CD14-positive monocyte (primary cell): Measurements from ENCODE around the gene MAP7D1. TPM values are rescaled to one million over a fixed set of nuclear protein-coding genes. Genes with fewer than 3 reads are reported as not detected.

ENCODE experiments used
- DNase-seq, 3 donors: peaks; one replicate each; pipeline ENCODE4 v3.0.0-alpha.2; 2011 to 2022
- H2AFZ ChIP-seq: 2 replicates; pipeline ENCODE4 v1.6.0; 2012; ENCODE audit warnings: mild to moderate bottlenecking, low read depth, low read length, inconsistent platforms; ENCODE audit not compliant: insufficient read depth, poor library complexity, severe bottlenecking
- H3K27ac ChIP-seq, 2 donors: 1 replicate in 1 of 2; 2 replicates in 1 of 2; pipeline ENCODE4 v1.5.1; 2012 to 2013; ENCODE audit warnings: low read length in 2 of 2, control low read depth in 1 of 2, inconsistent platforms in 1 of 2, low read depth in 1 of 2, mild to moderate bottlenecking in 1 of 2
- H3K27me3 ChIP-seq, 2 donors: one replicate each; pipeline versions ENCODE4 v1.6.0 to v1.6.1; 2011 to 2013; ENCODE audit warnings: low read length in 2 of 2; ENCODE audit not compliant: control insufficient read depth in 2 of 2, insufficient read depth in 2 of 2
- H3K36me3 ChIP-seq, 2 donors: replicated peaks in 1 of 2; 1 replicate in 1 of 2; 2 replicates in 1 of 2; pipeline versions ENCODE4 v1.5.1 to v1.6.1; 2012 to 2013; ENCODE audit warnings: low read length in 2 of 2, control low read depth in 1 of 2, inconsistent platforms in 1 of 2, mild to moderate bottlenecking in 1 of 2; ENCODE audit not compliant: insufficient read depth in 2 of 2, control insufficient read depth in 1 of 2
- H3K4me1 ChIP-seq, 2 donors: 1 replicate in 1 of 2; 2 replicates in 1 of 2; pipeline versions ENCODE4 v1.5.1 to v1.6.1; 2012 to 2013; ENCODE audit warnings: low read length in 2 of 2, control low read depth in 1 of 2, inconsistent platforms in 1 of 2, mild to moderate bottlenecking in 1 of 2, moderate library complexity in 1 of 2; ENCODE audit not compliant: insufficient read depth in 2 of 2, control insufficient read depth in 1 of 2
- H3K4me2 ChIP-seq: replicated peaks from 2 replicates; pipeline ENCODE3; 2012; ENCODE audit warnings: low read length, moderate library complexity, mild to moderate bottlenecking; ENCODE audit not compliant: poor library complexity, severe bottlenecking; ENCODE audit errors: extremely low read depth
- H3K4me3 ChIP-seq, 3 experiments: fragments of 200-600 bp in 1 of 3; sonication (generic) in 1 of 3; replicated peaks in 1 of 3; 1 replicate in 2 of 3; 2 replicates in 1 of 3; pipeline ENCODE4 v1.5.1; 2011 to 2013; ENCODE audit warnings: low read length in 3 of 3, mild to moderate bottlenecking in 3 of 3, control low read depth in 2 of 3, low read depth in 2 of 3, inconsistent platforms in 1 of 3, moderate library complexity in 1 of 3
- H3K79me2 ChIP-seq: 2 replicates; pipeline ENCODE4 v1.6.0; 2012; ENCODE audit warnings: mild to moderate bottlenecking, control low read depth, inconsistent platforms, low read length, moderate library complexity; ENCODE audit not compliant: insufficient read depth
- H3K9ac ChIP-seq: 2 replicates; pipeline ENCODE4 v1.6.0; 2017; ENCODE audit warnings: low read length, mild to moderate bottlenecking; ENCODE audit not compliant: insufficient read depth, poor library complexity, severe bottlenecking
- H3K9me3 ChIP-seq, 2 donors: replicated peaks in 1 of 2; 1 replicate in 1 of 2; 2 replicates in 1 of 2; pipeline versions ENCODE4 v1.5.1 to v1.6.1; 2012 to 2013; ENCODE audit warnings: low read length in 2 of 2, control low read depth in 1 of 2; ENCODE audit not compliant: control insufficient read depth in 1 of 2, insufficient read depth in 1 of 2
- H4K20me1 ChIP-seq: 2 replicates; pipeline ENCODE4 v1.6.0; 2012; ENCODE audit warnings: mild to moderate bottlenecking, low read length, control low read depth, moderate library complexity; ENCODE audit not compliant: insufficient read depth
- H3K27ac Mint-ChIP-seq, 7 donors: one replicate each; pipeline ENCODE4 v1.8.0; 2020; ENCODE audit warnings: mild to moderate bottlenecking in 7 of 7, mixed read lengths in 7 of 7, moderate library complexity in 6 of 7, inconsistent platforms in 2 of 7
- H3K27me3 Mint-ChIP-seq, 3 donors: one replicate each; pipeline ENCODE4 v1.8.0; 2021 to 2022; ENCODE audit warnings: low read depth in 3 of 3, mild to moderate bottlenecking in 3 of 3, mixed read lengths in 3 of 3, moderate library complexity in 3 of 3, inconsistent platforms in 1 of 3
- H3K36me3 Mint-ChIP-seq, 2 donors: one replicate each; pipeline ENCODE4 v1.8.0; 2020; ENCODE audit warnings: mixed read lengths in 2 of 2, inconsistent platforms in 1 of 2, mild to moderate bottlenecking in 1 of 2
- H3K4me1 Mint-ChIP-seq: one replicate; pipeline ENCODE4 v1.8.0; 2020; ENCODE audit warnings: mild to moderate bottlenecking, mixed read lengths
- H3K4me3 Mint-ChIP-seq, 2 donors: one replicate each; pipeline ENCODE4 v1.8.0; 2020; ENCODE audit warnings: mild to moderate bottlenecking in 2 of 2, mixed read lengths in 2 of 2, moderate library complexity in 1 of 2
- H3K9me3 Mint-ChIP-seq, 7 donors: one replicate each; pipeline ENCODE4 v1.8.0; 2020 to 2022; ENCODE audit warnings: mixed read lengths in 7 of 7, mild to moderate bottlenecking in 6 of 7, moderate library complexity in 6 of 7, inconsistent platforms in 2 of 7
- WGBS: methylation state at CpG from one replicate; pipeline ENCODE4 v1.1.5; 2013; ENCODE audit warnings: missing lambda C conversion rate; ENCODE audit not compliant: insufficient coverage; 5-methylcytosine and 5-hydroxymethylcytosine counted together
- intact Hi-C, 2 donors: fragments of 100-400 bp; cut with micrococcal nuclease; formaldehyde crosslinking; loops; one replicate each; pipeline versions ENCODE4 v1.15.0 to v1.15.1; 2023
- polyA plus RNA-seq, 3 donors: library from polyadenylated mRNA; depleted of rRNA in 1 of 3; unstranded in 2 of 3; stranded (reverse) in 1 of 3; fragments of 300-500 nt in 2 of 3; fragments of >200 nt in 1 of 3; fragmentation: Illumina TruSeq in 2 of 3; gene quantifications; 1 replicate in 2 of 3; 2 replicates in 1 of 3; pipeline ENCODE4 v1.2.3, GENCODE V29; 2012 to 2021
- TF ChIP-seq, protein P1 (sequence below): fragments of 200-600 bp; IDR thresholded peaks from one replicate; pipeline ENCODE4 v1.8.0; 2022; ENCODE audit warnings: antibody characterized with exemption, mild to moderate bottlenecking

MAP7D1 gene
- polyA plus RNA-seq, 3 donors, result 12.3 to 153 (median 13.6) TPM

DNA sequence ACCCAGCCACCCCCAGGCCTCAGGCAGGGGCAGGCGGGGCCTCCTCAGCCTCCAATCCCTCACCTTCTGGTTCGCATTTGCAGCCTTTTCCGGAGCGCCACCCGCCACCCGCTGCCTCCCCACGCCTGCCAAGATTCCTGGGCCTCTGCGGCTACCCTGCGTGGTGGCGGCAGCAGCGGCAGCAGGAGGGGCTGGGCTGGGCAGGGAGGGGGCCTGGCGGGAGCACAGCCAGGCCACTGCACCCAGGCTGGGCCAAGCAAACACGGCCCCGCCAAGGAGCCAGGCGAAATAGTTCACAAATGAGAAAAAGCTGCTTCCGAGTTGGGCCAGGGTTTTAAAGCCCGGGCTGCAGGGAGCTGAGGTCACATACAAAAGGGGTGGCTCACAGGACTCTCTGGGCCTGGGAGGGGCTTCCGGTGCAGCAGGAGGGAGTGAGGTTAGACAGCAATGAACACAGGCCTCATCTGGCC, 40.7 kb upstream of the MAP7D1 start:
- Histone ChIP-seq H3K4me2 (no peak overlapping the region), H3K27ac (peak overlapping the region in 1 of 2 donors; percentile 14), H3K4me1 (peaks cover 28 to 46% of the 10 kb centered on the region in 2 donors), H3K27me3 (no peaks in the 10 kb centered on the region), H3K9ac (no peak overlapping the region), H3K4me3 (no peak overlapping the region), H3K9me3 (no peaks in the 10 kb centered on the region), H2AFZ (no peak overlapping the region), H3K79me2 (no peaks in the 10 kb centered on the region), H3K36me3 (peaks cover 2 to 15% of the 10 kb centered on the region in 2 donors), H4K20me1 (no peaks in the 10 kb centered on the region)
- TF ChIP-seq, protein P1, sequence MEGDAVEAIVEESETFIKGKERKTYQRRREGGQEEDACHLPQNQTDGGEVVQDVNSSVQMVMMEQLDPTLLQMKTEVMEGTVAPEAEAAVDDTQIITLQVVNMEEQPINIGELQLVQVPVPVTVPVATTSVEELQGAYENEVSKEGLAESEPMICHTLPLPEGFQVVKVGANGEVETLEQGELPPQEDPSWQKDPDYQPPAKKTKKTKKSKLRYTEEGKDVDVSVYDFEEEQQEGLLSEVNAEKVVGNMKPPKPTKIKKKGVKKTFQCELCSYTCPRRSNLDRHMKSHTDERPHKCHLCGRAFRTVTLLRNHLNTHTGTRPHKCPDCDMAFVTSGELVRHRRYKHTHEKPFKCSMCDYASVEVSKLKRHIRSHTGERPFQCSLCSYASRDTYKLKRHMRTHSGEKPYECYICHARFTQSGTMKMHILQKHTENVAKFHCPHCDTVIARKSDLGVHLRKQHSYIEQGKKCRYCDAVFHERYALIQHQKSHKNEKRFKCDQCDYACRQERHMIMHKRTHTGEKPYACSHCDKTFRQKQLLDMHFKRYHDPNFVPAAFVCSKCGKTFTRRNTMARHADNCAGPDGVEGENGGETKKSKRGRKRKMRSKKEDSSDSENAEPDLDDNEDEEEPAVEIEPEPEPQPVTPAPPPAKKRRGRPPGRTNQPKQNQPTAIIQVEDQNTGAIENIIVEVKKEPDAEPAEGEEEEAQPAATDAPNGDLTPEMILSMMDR, result no peak
- no peak for DNase-seq
- WGBS, result 78% methylated on average over 14 of the region's 18 CpGs
- intact Hi-C loops, result no loop called here
- no peak overlapping the region for H3K4me3 Mint-ChIP-seq
- H3K4me1 Mint-ChIP-seq, result peaks cover 39% of the 10 kb centered on the region
- H3K36me3 Mint-ChIP-seq, result peaks cover 31 to 32% of the 10 kb centered on the region in 2 donors
- peak overlapping the region in 4 of 7 donors; percentile 24 to 78 (median 58) for H3K27ac Mint-ChIP-seq
- H3K27me3 Mint-ChIP-seq, result peaks cover 0 to 3% (median 2%) of the 10 kb centered on the region in 3 donors
- H3K9me3 Mint-ChIP-seq, result peaks cover 0 to 2% (median 0%) of the 10 kb centered on the region in 7 donors

DNA sequence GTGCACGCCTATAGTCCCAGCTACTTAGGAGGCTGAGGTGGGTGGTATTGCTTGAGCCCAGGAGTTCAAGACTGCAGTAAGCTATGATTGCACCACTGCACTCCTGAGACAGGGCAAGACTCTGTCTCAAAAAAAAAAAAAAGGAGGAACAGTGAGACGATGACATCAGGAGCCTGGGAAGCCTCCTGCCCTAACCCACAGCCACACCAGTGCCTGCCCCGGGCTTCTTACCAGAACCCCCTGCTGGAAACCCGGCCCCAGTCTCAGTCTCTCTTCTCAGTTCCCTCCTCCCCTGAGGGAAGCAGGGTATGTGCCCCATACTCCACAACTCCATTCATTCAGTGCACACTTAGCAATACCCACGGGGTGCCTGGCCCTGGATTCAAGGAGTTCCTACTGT, 40.0 kb upstream of the MAP7D1 start:
- intact Hi-C loops, result no loop called here
- H3K36me3 Mint-ChIP-seq, result peaks cover 29% of the 10 kb centered on the region in 2 donors
- Histone ChIP-seq H3K4me2 (peak overlapping the region; percentile 1), H3K4me3 (no peak overlapping the region), H2AFZ (no peak overlapping the region), H4K20me1 (no peaks in the 10 kb centered on the region), H3K9me3 (no peaks in the 10 kb centered on the region), H3K79me2 (peaks cover under 1% of the 10 kb centered on the region), H3K27ac (peak overlapping the region in 1 of 2 donors; percentile 0), H3K9ac (no peak overlapping the region), H3K4me1 (peaks cover 34 to 52% of the 10 kb centered on the region in 2 donors), H3K36me3 (peaks cover 2 to 15% of the 10 kb centered on the region in 2 donors), H3K27me3 (no peaks in the 10 kb centered on the region)
- H3K4me1 Mint-ChIP-seq, result peaks cover 44% of the 10 kb centered on the region
- TF ChIP-seq, protein P1, result no peak
- DNase-seq, result peak; percentile 55 to 68 (median 62)
- peaks cover 0 to 2% (median 0%) of the 10 kb centered on the region in 7 donors for H3K9me3 Mint-ChIP-seq
- peak overlapping the region in 5 of 7 donors; percentile 12 to 80 (median 65) for H3K27ac Mint-ChIP-seq
- H3K4me3 Mint-ChIP-seq, result peak overlapping the region in 1 of 2 donors; percentile 21
- H3K27me3 Mint-ChIP-seq, result peaks cover 0 to 4% (median 3%) of the 10 kb centered on the region in 3 donors
- WGBS, result 51% methylated on average over 4 of the region's 5 CpGs
